Smooth muscle cell (in vitro differentiated cells): ENCODE results near the gene EYA4. TPM values are rescaled to one million over a fixed set of nuclear protein-coding genes. Genes with fewer than 3 reads are reported as not detected.

Experiments
- DNase-seq: peaks from one replicate; lab custom pipeline; 2025; ENCODE audit not compliant: unreplicated experiment; lab: John Stamatoyannopoulos, UW
- H2AFZ ChIP-seq: fragments of 200-600 bp; sonication (generic); 2 replicates; pipeline ENCODE4 v1.6.0; 2016; ENCODE audit warnings: antibody characterized with exemption, low read depth, mild to moderate bottlenecking
- H3F3A ChIP-seq: fragments of 200-600 bp; sonication (generic); 2 replicates; pipeline ENCODE4 v1.6.0; 2017; ENCODE audit warnings: antibody characterized with exemption, low read depth
- H3K27ac ChIP-seq: fragments of 200-600 bp; sonication (generic); 2 replicates; pipeline ENCODE4 v1.5.1; 2016; ENCODE audit warnings: low read depth, mild to moderate bottlenecking
- H3K27me3 ChIP-seq: fragments of 200-600 bp; sonication (generic); 2 replicates; pipeline ENCODE4 v1.6.1; 2016; ENCODE audit warnings: low read depth, mild to moderate bottlenecking
- H3K36me3 ChIP-seq: fragments of 200-600 bp; sonication (generic); 2 replicates; pipeline ENCODE4 v1.5.1; 2016; ENCODE audit warnings: low read depth
- H3K4me1 ChIP-seq: fragments of 200-600 bp; sonication (generic); 2 replicates; pipeline ENCODE4 v1.5.1; 2016; ENCODE audit warnings: low read depth
- H3K4me2 ChIP-seq: fragments of 200-600 bp; sonication (generic); 2 replicates; pipeline ENCODE4 v1.6.0; 2016; ENCODE audit warnings: mild to moderate bottlenecking
- H3K4me3 ChIP-seq: fragments of 200-600 bp; sonication (generic); 2 replicates; pipeline ENCODE4 v1.5.1; 2016; ENCODE audit warnings: mild to moderate bottlenecking
- H3K79me2 ChIP-seq: fragments of 200-600 bp; sonication (generic); 2 replicates; pipeline ENCODE4 v1.6.0; 2016; ENCODE audit warnings: low read depth, mild to moderate bottlenecking
- H3K9ac ChIP-seq: fragments of 200-600 bp; sonication (generic); 2 replicates; pipeline ENCODE4 v1.6.0; 2016; ENCODE audit warnings: low read depth
- H3K9me3 ChIP-seq: fragments of 200-600 bp; sonication (generic); replicated peaks from 2 replicates; pipeline ENCODE4 v1.5.1; 2016; ENCODE audit warnings: low read depth
- H4K20me1 ChIP-seq: fragments of 200-600 bp; sonication (generic); 2 replicates; pipeline ENCODE4 v1.6.0; 2016; ENCODE audit warnings: low read depth
- CTCF ChIP-seq: fragments of 200-600 bp; sonication (generic); IDR thresholded peaks from 2 replicates; pipeline ENCODE4 v1.5.1; 2017; ENCODE audit warnings: borderline replicate concordance, mild to moderate bottlenecking, antibody characterized with exemption; ENCODE audit not compliant: insufficient read depth, poor library complexity, severe bottlenecking
- WGBS: methylation state at CpG from one replicate; pipeline ENCODE4 v1.1.7; 2016; ENCODE audit warnings: low lambda C conversion rate; 5-methylcytosine and 5-hydroxymethylcytosine counted together
- polyA plus RNA-seq: library from polyadenylated mRNA; unstranded; fragments of >200 nt; fragmentation: Nextera tagmentation; extraction: Ambion mirVana; gene quantifications from 2 replicates; pipeline ENCODE4 v1.2.1, GENCODE V29; 2016
- total RNA-seq: library from RNA; depleted of rRNA; stranded (reverse); fragments of >200 nt; gene quantifications from 2 replicates; pipeline ENCODE4 v1.2.3, GENCODE V29; 2014

Gene EYA4
- total and polyA plus RNA-seq, 2 experiments from 2014 or later: 1.3 TPM; not detected in 1

- no peak overlapping the region for H2AFZ ChIP-seq
- no peak for DNase-seq
- no peaks in the 10 kb centered on the region for H3K4me1 ChIP-seq
- H3K27me3 ChIP-seq: no peaks in the 10 kb centered on the region
- no peak overlapping the region for H3K9ac ChIP-seq
- no peak for TF ChIP-seq CTCF
- 83% methylated on average over 9 of the region's 9 CpGs for WGBS
- no peak overlapping the region for H3K4me2 ChIP-seq
- no peaks in the 10 kb centered on the region for H4K20me1 ChIP-seq
- H3K9me3 ChIP-seq: no peaks in the 10 kb centered on the region
- no peak overlapping the region for H3K4me3 ChIP-seq
- no peak overlapping the region for H3K27ac ChIP-seq
- no peaks in the 10 kb centered on the region for H3F3A ChIP-seq
- no peaks in the 10 kb centered on the region for H3K79me2 ChIP-seq
- H3K36me3 ChIP-seq: no peaks in the 10 kb centered on the region
These were observed 85.4 kb downstream of the EYA4 start for GRCh38 chr6:133326584-133326983.

DNA sequence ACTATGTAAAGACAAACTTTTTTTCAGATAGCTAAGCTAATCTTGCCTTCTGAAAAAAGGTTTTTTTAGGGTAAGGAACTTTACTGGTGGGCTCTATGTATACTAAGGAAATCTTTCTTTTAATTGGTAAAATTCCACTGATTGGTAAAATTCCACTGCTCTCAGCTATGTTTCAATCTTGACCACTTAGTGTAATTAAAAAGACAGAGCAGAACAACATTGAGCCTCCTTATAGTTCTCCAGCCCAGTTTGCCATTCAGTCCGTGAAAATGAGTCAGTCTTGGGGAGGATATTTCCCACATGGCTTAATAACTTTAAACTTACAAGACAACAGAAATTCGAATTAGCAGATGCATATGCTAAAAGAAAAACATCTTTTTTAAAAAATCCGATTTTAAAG, 92.7 kb downstream of the EYA4 start:
- no peaks in the 10 kb centered on the region for H3K79me2 ChIP-seq
- H3K27me3 ChIP-seq: peaks cover 5% of the 10 kb centered on the region
- H3K27ac ChIP-seq: no peak overlapping the region
- no peak for TF ChIP-seq CTCF
- no peaks in the 10 kb centered on the region for H3F3A ChIP-seq
- H3K36me3 ChIP-seq: no peaks in the 10 kb centered on the region
- no peak overlapping the region for H2AFZ ChIP-seq
- no peak overlapping the region for H3K9ac ChIP-seq
- H3K4me2 ChIP-seq: no peak overlapping the region
- no peak for DNase-seq
- no peak overlapping the region for H3K4me3 ChIP-seq
- no peaks in the 10 kb centered on the region for H4K20me1 ChIP-seq
- no peaks in the 10 kb centered on the region for H3K4me1 ChIP-seq
- 53% methylated on average over 3 of the region's 3 CpGs for WGBS
- H3K9me3 ChIP-seq: no peaks in the 10 kb centered on the region

DNA sequence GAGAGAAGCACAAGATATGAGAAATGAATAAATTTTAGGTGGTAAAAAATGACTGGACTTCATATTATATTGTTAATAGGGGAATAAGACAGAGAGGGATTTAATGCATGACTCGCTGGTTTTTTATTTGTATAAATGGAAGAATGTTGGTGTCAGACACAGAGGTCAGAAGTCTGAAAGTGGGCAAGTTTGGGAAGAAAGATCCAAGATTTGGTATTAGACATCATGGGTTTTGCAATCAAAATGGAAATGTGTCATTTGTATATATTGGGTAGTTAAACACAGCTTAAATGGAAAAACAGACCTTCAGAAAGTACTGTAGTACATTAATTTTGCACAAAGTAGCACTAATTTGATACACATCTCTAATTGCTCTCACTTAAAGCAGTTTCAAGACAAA, 96.2 kb downstream of the EYA4 start:
- H3K9ac ChIP-seq: no peak overlapping the region
- no peak overlapping the region for H3K4me2 ChIP-seq
- no peaks in the 10 kb centered on the region for H4K20me1 ChIP-seq
- DNase-seq: no peak
- H3K9me3 ChIP-seq: no peaks in the 10 kb centered on the region
- H3K79me2 ChIP-seq: no peaks in the 10 kb centered on the region
- peaks cover 5% of the 10 kb centered on the region for H3K27me3 ChIP-seq
- H3K4me1 ChIP-seq: no peaks in the 10 kb centered on the region
- no peak overlapping the region for H3K27ac ChIP-seq
- H3K4me3 ChIP-seq: no peak overlapping the region
- no peak overlapping the region for H2AFZ ChIP-seq
- H3F3A ChIP-seq: no peaks in the 10 kb centered on the region
- no peak for TF ChIP-seq CTCF
- WGBS: 97% methylated on average over 1 of the region's 1 CpG
- no peaks in the 10 kb centered on the region for H3K36me3 ChIP-seq

- no peak overlapping the region for H3K4me2 ChIP-seq
- WGBS: 79% methylated on average over 7 of the region's 7 CpGs
These were observed 98.6 kb downstream of the EYA4 start for GRCh38 chr6:133339543-133340384.

More at GRCh38 chr6:133339543-133340384, 98.6 kb downstream of the EYA4 start:
- no peaks in the 10 kb centered on the region for H3F3A ChIP-seq
- no peaks in the 10 kb centered on the region for H3K9me3 ChIP-seq
- peaks cover 5% of the 10 kb centered on the region for H3K27me3 ChIP-seq
- no peak overlapping the region for H3K4me3 ChIP-seq
- DNase-seq: no peak
- H4K20me1 ChIP-seq: no peaks in the 10 kb centered on the region
- no peak overlapping the region for H3K27ac ChIP-seq
- H2AFZ ChIP-seq: no peak overlapping the region
- H3K9ac ChIP-seq: no peak overlapping the region
- H3K4me1 ChIP-seq: no peaks in the 10 kb centered on the region
- no peak for TF ChIP-seq CTCF
- no peaks in the 10 kb centered on the region for H3K36me3 ChIP-seq
- H3K79me2 ChIP-seq: no peaks in the 10 kb centered on the region
